Spleen (tissue), 11 donors: ENCODE data around the gene TMSB4X. TPM values are rescaled to one million over a fixed set of nuclear protein-coding genes. Genes with fewer than 3 reads are reported as not detected.
A peak's percentile ranks its signal among the peaks of the same experiment; 100 is the strongest.

Experiments used
- DNase-seq: peaks from one replicate; pipeline ENCODE4 v3.0.0-alpha.2; 2020
- H3K27ac ChIP-seq, 8 donors: fragments of 200-600 bp; sonication (generic) in 7 of 8; 1 replicate in 4 of 8; 2 replicates in 4 of 8; pipeline versions ENCODE4 v1.5.0 to v1.8.0; 2016 to 2021; ENCODE audit warnings: inconsistent platforms in 4 of 8, mild to moderate bottlenecking in 4 of 8, moderate library complexity in 1 of 8
- H3K27me3 ChIP-seq, 7 donors: fragments of 200-600 bp; sonication (generic) in 6 of 7; replicated peaks in 1 of 7; 1 replicate in 4 of 7; 2 replicates in 3 of 7; pipeline versions ENCODE4 v1.5.0 to v1.8.0; 2016 to 2021; ENCODE audit warnings: inconsistent platforms in 3 of 7, mild to moderate bottlenecking in 1 of 7
- H3K36me3 ChIP-seq, 6 donors: fragments of 200-600 bp; sonication (generic) in 5 of 6; 1 replicate in 4 of 6; 2 replicates in 2 of 6; pipeline versions ENCODE4 v1.5.0 to v1.8.0; 2016 to 2021; ENCODE audit warnings: inconsistent platforms in 2 of 6
- H3K4me1 ChIP-seq, 6 donors: fragments of 200-600 bp; sonication (generic) in 5 of 6; 1 replicate in 3 of 6; 2 replicates in 3 of 6; pipeline versions ENCODE4 v1.5.0 to v1.8.0; 2016 to 2021; ENCODE audit warnings: inconsistent platforms in 3 of 6
- H3K4me3 ChIP-seq, 8 donors: fragments of 200-600 bp; sonication (generic) in 7 of 8; 1 replicate in 4 of 8; 2 replicates in 4 of 8; pipeline versions ENCODE4 v1.5.0 to v1.8.0; 2016 to 2021; ENCODE audit warnings: inconsistent platforms in 4 of 8, mild to moderate bottlenecking in 4 of 8, moderate library complexity in 2 of 8
- H3K9me3 ChIP-seq, 8 donors: fragments of 200-600 bp; sonication (generic) in 7 of 8; 1 replicate in 4 of 8; 2 replicates in 4 of 8; pipeline versions ENCODE4 v1.5.0 to v1.8.0; 2016 to 2021; ENCODE audit warnings: inconsistent platforms in 4 of 8
- CTCF ChIP-seq, 11 experiments: fragments of 200-600 bp in 7 of 11; fragments of 450-650 bp in 4 of 11; sonication (generic) in 4 of 11; IDR thresholded peaks in 8 of 11; conservative IDR thresholded peaks in 3 of 11; 1 replicate in 7 of 11; 2 replicates in 4 of 11; pipeline versions ENCODE4 v1.4.0 to v1.8.0; 2016 to 2021; ENCODE audit warnings: antibody characterized with exemption in 11 of 11, inconsistent platforms in 4 of 11, mild to moderate bottlenecking in 1 of 11
- POLR2A ChIP-seq, 3 donors: fragments of 450-650 bp; IDR thresholded peaks; one replicate each; pipeline ENCODE4 v1.5.1; 2017; ENCODE audit warnings: antibody characterized with exemption in 3 of 3, mild to moderate bottlenecking in 1 of 3
- POLR2AphosphoS5 ChIP-seq, 3 donors: sonication (generic); formaldehyde crosslinking; IDR thresholded peaks; one replicate each; pipeline ENCODE4 v1.5.1; 2017; ENCODE audit warnings: antibody characterized with exemption in 3 of 3
- WGBS, 5 donors: extraction: QIAGEN DNeasy Blood & Tissue Kit in 3 of 5; methylation state at CpG; one replicate each; pipeline versions ENCODE4 v1.1.5 to v1.1.7; 2013 to 2018; 5-methylcytosine and 5-hydroxymethylcytosine counted together
- intact Hi-C: fragments of 100-400 bp; cut with DNase I; formaldehyde crosslinking; loops from one replicate; pipeline ENCODE4 v1.15.0; 2023; ENCODE audit warnings: low total_unique reads
- polyA plus RNA-seq, 3 donors: library from polyadenylated mRNA; stranded (reverse); fragments of 200-250 nt; gene quantifications; one replicate each; pipeline ENCODE4 v1.2.1, GENCODE V29; 2013
- total RNA-seq, 7 donors: library from RNA; depleted of rRNA in 3 of 7; stranded (reverse); fragments of >200 nt in 3 of 7; fragmentation: NEBNext Ultra II Directional in 4 of 7; extraction: Animal tissue kit (Norgen Biotek cat#: 25700) in 4 of 7; gene quantifications; one replicate each; pipeline versions ENCODE4 v1.1.0 to v1.2.1, GENCODE V29; 2016 to 2021
- donor health status: healthy with polysubstance abuse.
- donor health status: DM: no; HTN: no; CAD: no; lungs with moderate emphysema.
- donor health status: DM: no; HTN: no; CAD: no.
- donor health status: Bipolar disorder and iron deficiency.
- donor health status: healthy.
- donor health status: DM: no; HTN: no; CAD: no.
- donor health status: DM: yes; HTN: yes; CAD: no.

Gene TMSB4X
- total and polyA plus RNA-seq, 10 donors, result 6,343 to 19,174 (median 11,085) TPM

GRCh38 chrX:12950851-12951594, 23.9 kb upstream of the TMSB4X start:
- Histone ChIP-seq H3K27me3 (no peaks in the 10 kb centered on the region), H3K4me1 (peaks cover 48 to 99% (median 79%) of the 10 kb centered on the region in 6 donors), H3K4me3 (peak overlapping the region in 4 of 8 donors; percentile 10 to 57 (median 14)), H3K27ac (peak overlapping the region; percentile 81 to 96 (median 90)), H3K36me3 (no peaks in the 10 kb centered on the region), H3K9me3 (no peaks in the 10 kb centered on the region)
- intact Hi-C loops, result no loop called here
- peak; percentile 65 to 87 (median 78) for TF ChIP-seq CTCF (IDR thresholded peaks at IDR 0.05 in 8 of 11, conservative IDR thresholded peaks at IDR 0.05 in 3 of 11)
- TF ChIP-seq POLR2A (IDR thresholded peaks at IDR 0.05), result no peak
- peak in 2 of 3 donors; percentile 71 to 73 for TF ChIP-seq POLR2AphosphoS5 (IDR thresholded peaks at IDR 0.05)
- peak; percentile 92 for DNase-seq
- 16 to 28% (median 22%) methylated on average over 9 of the region's 9 CpGs for WGBS, 5 donors

- Histone ChIP-seq H3K4me3 (peak overlapping the region in 1 of 8 donors; percentile 57), H3K4me1 (peaks cover 53 to 100% (median 84%) of the 10 kb centered on the region in 6 donors), H3K27me3 (no peaks in the 10 kb centered on the region), H3K9me3 (no peaks in the 10 kb centered on the region), H3K27ac (peak overlapping the region; percentile 81 to 96 (median 90)), H3K36me3 (no peaks in the 10 kb centered on the region)
- intact Hi-C loops, result no loop called here
- 51 to 79% (median 70%) methylated on average over 5 of the region's 5 CpGs for WGBS, 5 donors
- no peak for DNase-seq
- TF ChIP-seq POLR2AphosphoS5 (IDR thresholded peaks at IDR 0.05), result no peak
- TF ChIP-seq CTCF (IDR thresholded peaks at IDR 0.05 in 8 of 11, conservative IDR thresholded peaks at IDR 0.05 in 3 of 11), result no peak
Measured at GRCh38 chrX:12951595-12951975, 23.3 kb upstream of the TMSB4X start.

- Histone ChIP-seq H3K4me1 (peaks cover 50 to 100% (median 83%) of the 10 kb centered on the region in 6 donors), H3K27ac (peak overlapping the region in 7 of 8 donors; percentile 48 to 96 (median 91)), H3K9me3 (no peaks in the 10 kb centered on the region), H3K27me3 (no peaks in the 10 kb centered on the region), H3K36me3 (no peaks in the 10 kb centered on the region), H3K4me3 (no peak overlapping the region)
- no peak for TF ChIP-seq POLR2A (IDR thresholded peaks at IDR 0.05)
- no peak for TF ChIP-seq POLR2AphosphoS5 (IDR thresholded peaks at IDR 0.05)
- no peak for TF ChIP-seq CTCF (IDR thresholded peaks at IDR 0.05 in 8 of 11, conservative IDR thresholded peaks at IDR 0.05 in 3 of 11)
- WGBS, 5 donors, result 55 to 88% (median 82%) methylated on average over 5 to 8 of the region's 8 CpGs
- intact Hi-C loops, result no loop called here
- no peak for DNase-seq
Measured at GRCh38 chrX:12953420-12953819, 21.5 kb upstream of the TMSB4X start.

GRCh38 chrX:12954376-12954775, 20.5 kb upstream of the TMSB4X start:
- Histone ChIP-seq H3K9me3 (no peaks in the 10 kb centered on the region), H3K4me1 (peaks cover 41 to 97% (median 78%) of the 10 kb centered on the region in 6 donors), H3K27ac (peak overlapping the region; percentile 89 to 96 (median 92)), H3K27me3 (no peaks in the 10 kb centered on the region), H3K36me3 (no peaks in the 10 kb centered on the region), H3K4me3 (peak overlapping the region in 1 of 8 donors; percentile 59)
- TF ChIP-seq POLR2A (IDR thresholded peaks at IDR 0.05) (no peak), CTCF (IDR thresholded peaks at IDR 0.05 in 8 of 11, conservative IDR thresholded peaks at IDR 0.05 in 3 of 11) (no peak), POLR2AphosphoS5 (IDR thresholded peaks at IDR 0.05) (no peak)
- intact Hi-C loops, result no loop called here
- 74 to 83% (median 79%) methylated on average over 7 to 9 of the region's 9 CpGs for WGBS, 5 donors
- DNase-seq, result no peak
